Left lung (tissue), 10 donors: ENCODE measurements around the gene DIPK1C. TPM values are rescaled to one million over a fixed set of nuclear protein-coding genes. Genes with fewer than 3 reads are reported as not detected.

Experiments
- ATAC-seq: fragments of 200-7000 bp; cut with Tn5 transposase; one replicate; pipeline ENCODE4 v1.9.1; 2020; ENCODE audit warnings: moderate library complexity
- DNase-seq, 4 donors: peaks; one replicate each; pipeline ENCODE4 v3.0.0-alpha.2; 2013 to 2020
- H3K27ac ChIP-seq, 2 donors: fragments of 200-600 bp; sonication (generic) in 1 of 2; one replicate each; pipeline versions ENCODE4 v1.5.0 to v1.8.0; 2020 to 2021
- H3K27me3 ChIP-seq, 2 donors: fragments of 200-600 bp; sonication (generic) in 1 of 2; one replicate each; pipeline versions ENCODE4 v1.5.0 to v1.8.0; 2020 to 2021
- H3K36me3 ChIP-seq, 2 donors: fragments of 200-600 bp; sonication (generic) in 1 of 2; one replicate each; pipeline versions ENCODE4 v1.5.0 to v1.8.0; 2020 to 2021
- H3K4me1 ChIP-seq, 2 donors: fragments of 200-600 bp; one replicate each; pipeline ENCODE4 v1.8.0; 2021
- H3K4me3 ChIP-seq, 2 donors: fragments of 200-600 bp; sonication (generic) in 1 of 2; one replicate each; pipeline versions ENCODE4 v1.5.0 to v1.8.0; 2020 to 2021; ENCODE audit warnings: mild to moderate bottlenecking in 1 of 2
- H3K9me3 ChIP-seq, 2 donors: fragments of 200-600 bp; sonication (generic) in 1 of 2; one replicate each; pipeline versions ENCODE4 v1.5.0 to v1.8.0; 2020 to 2021
- intact Hi-C, 2 donors: fragments of 100-400 bp; cut with DNase I; formaldehyde crosslinking; loops; one replicate each; pipeline versions ENCODE4 v1.11.2 to v1.14.2; 2022
- polyA plus RNA-seq, 6 donors: library from polyadenylated mRNA; unstranded; fragments of 120-200 nt; gene quantifications; one replicate each; pipeline ENCODE4 v1.2.1, GENCODE V29; 2013; ENCODE audit not compliant: insufficient read length in 6 of 6
- total RNA-seq, 2 donors: library from RNA; stranded (reverse); fragmentation: NEBNext Ultra II Directional; extraction: Animal tissue kit (Norgen Biotek cat#: 25700); gene quantifications; one replicate each; pipeline ENCODE4 v1.2.1, GENCODE V29; 2021
- TF ChIP-seq, protein P1 (sequence below), 2 donors: fragments of 200-600 bp; sonication (generic) in 1 of 2; IDR thresholded peaks; one replicate each; pipeline versions ENCODE4 v1.5.0 to v1.8.0; 2021; ENCODE audit warnings: antibody characterized with exemption in 2 of 2
- donor health status: DM: no; HTN: yes; CAD: no.
- donor health status: DM: no; HTN: no; CAD: no.

Gene DIPK1C
- total and polyA plus RNA-seq, 8 donors, result 0.09 to 0.31 (median 0.21) TPM; not detected in 3

GRCh38 chr18:74434466-74434865 is 22.6 kb downstream of the DIPK1C start:
- Histone ChIP-seq H3K4me1 (no peaks in the 10 kb centered on the region), H3K27me3 (no peaks in the 10 kb centered on the region), H3K9me3 (no peaks in the 10 kb centered on the region), H3K36me3 (no peaks in the 10 kb centered on the region), H3K4me3 (no peak overlapping the region), H3K27ac (no peak overlapping the region)
- DNase-seq (no peak), ATAC-seq (no peak)
- TF ChIP-seq, protein P1, sequence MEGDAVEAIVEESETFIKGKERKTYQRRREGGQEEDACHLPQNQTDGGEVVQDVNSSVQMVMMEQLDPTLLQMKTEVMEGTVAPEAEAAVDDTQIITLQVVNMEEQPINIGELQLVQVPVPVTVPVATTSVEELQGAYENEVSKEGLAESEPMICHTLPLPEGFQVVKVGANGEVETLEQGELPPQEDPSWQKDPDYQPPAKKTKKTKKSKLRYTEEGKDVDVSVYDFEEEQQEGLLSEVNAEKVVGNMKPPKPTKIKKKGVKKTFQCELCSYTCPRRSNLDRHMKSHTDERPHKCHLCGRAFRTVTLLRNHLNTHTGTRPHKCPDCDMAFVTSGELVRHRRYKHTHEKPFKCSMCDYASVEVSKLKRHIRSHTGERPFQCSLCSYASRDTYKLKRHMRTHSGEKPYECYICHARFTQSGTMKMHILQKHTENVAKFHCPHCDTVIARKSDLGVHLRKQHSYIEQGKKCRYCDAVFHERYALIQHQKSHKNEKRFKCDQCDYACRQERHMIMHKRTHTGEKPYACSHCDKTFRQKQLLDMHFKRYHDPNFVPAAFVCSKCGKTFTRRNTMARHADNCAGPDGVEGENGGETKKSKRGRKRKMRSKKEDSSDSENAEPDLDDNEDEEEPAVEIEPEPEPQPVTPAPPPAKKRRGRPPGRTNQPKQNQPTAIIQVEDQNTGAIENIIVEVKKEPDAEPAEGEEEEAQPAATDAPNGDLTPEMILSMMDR (IDR thresholded peaks at IDR 0.05), result no peak
- intact Hi-C loops, result no loop called here

GRCh38 chr18:74430806-74431571 is 26.1 kb downstream of the DIPK1C start:
- DNase-seq (no peak), ATAC-seq (peak; percentile 74)
- H3K27ac ChIP-seq, result no peak overlapping the region
- no peaks in the 10 kb centered on the region for H3K27me3 ChIP-seq
- no peaks in the 10 kb centered on the region for H3K36me3 ChIP-seq
- no peaks in the 10 kb centered on the region for H3K9me3 ChIP-seq
- no peaks in the 10 kb centered on the region for H3K4me1 ChIP-seq
- H3K4me3 ChIP-seq, result no peak overlapping the region
- TF ChIP-seq, protein P1 (IDR thresholded peaks at IDR 0.05), result no peak
- intact Hi-C loops, result no loop called here

- no peaks in the 10 kb centered on the region for H3K36me3 ChIP-seq
- no peak overlapping the region for H3K4me3 ChIP-seq
- no peaks in the 10 kb centered on the region for H3K4me1 ChIP-seq
- TF ChIP-seq, protein P1 (IDR thresholded peaks at IDR 0.05), result no peak
- ATAC-seq (no peak), DNase-seq (no peak)
- H3K27me3 ChIP-seq, result no peaks in the 10 kb centered on the region
- no peak overlapping the region for H3K27ac ChIP-seq
- H3K9me3 ChIP-seq, result peaks cover 0 to 7% of the 10 kb centered on the region in 2 donors
- intact Hi-C loops, result no loop called here
Measured at GRCh38 chr18:74430231-74430630, 26.9 kb downstream of the DIPK1C start.

GRCh38 chr18:74429096-74429495 is 28.0 kb downstream of the DIPK1C start:
- Histone ChIP-seq H3K4me1 (no peaks in the 10 kb centered on the region), H3K9me3 (peaks cover 0 to 12% of the 10 kb centered on the region in 2 donors), H3K27ac (no peak overlapping the region), H3K27me3 (no peaks in the 10 kb centered on the region), H3K36me3 (no peaks in the 10 kb centered on the region), H3K4me3 (no peak overlapping the region)
- no peak for ATAC-seq
- TF ChIP-seq, protein P1 (IDR thresholded peaks at IDR 0.05), result no peak
- no peak for DNase-seq
- intact Hi-C loops, result no loop called here

- intact Hi-C loops, result no loop called here
- TF ChIP-seq, protein P1 (IDR thresholded peaks at IDR 0.05), result no peak
- no peak for DNase-seq
- Histone ChIP-seq H3K27ac (no peak overlapping the region), H3K4me1 (no peaks in the 10 kb centered on the region), H3K4me3 (no peak overlapping the region), H3K36me3 (no peaks in the 10 kb centered on the region), H3K27me3 (no peaks in the 10 kb centered on the region), H3K9me3 (peaks cover 0 to 12% of the 10 kb centered on the region in 2 donors)
- ATAC-seq, result no peak
Measured at GRCh38 chr18:74427442-74428112, 29.5 kb downstream of the DIPK1C start.
